ENCODE data around the gene MEX3B. TPM values are rescaled to one million over a fixed set of nuclear protein-coding genes. Genes with fewer than 3 reads are reported as not detected.
"Not testable (repeated sequence)": the region's sequence is repeated elsewhere in the genome, so short reads cannot be mapped to it uniquely, and the experiment has no call there.

The MEX3B gene
- total RNA-seq, 1 donor from 2014 or later: 1.8 TPM

DNA sequence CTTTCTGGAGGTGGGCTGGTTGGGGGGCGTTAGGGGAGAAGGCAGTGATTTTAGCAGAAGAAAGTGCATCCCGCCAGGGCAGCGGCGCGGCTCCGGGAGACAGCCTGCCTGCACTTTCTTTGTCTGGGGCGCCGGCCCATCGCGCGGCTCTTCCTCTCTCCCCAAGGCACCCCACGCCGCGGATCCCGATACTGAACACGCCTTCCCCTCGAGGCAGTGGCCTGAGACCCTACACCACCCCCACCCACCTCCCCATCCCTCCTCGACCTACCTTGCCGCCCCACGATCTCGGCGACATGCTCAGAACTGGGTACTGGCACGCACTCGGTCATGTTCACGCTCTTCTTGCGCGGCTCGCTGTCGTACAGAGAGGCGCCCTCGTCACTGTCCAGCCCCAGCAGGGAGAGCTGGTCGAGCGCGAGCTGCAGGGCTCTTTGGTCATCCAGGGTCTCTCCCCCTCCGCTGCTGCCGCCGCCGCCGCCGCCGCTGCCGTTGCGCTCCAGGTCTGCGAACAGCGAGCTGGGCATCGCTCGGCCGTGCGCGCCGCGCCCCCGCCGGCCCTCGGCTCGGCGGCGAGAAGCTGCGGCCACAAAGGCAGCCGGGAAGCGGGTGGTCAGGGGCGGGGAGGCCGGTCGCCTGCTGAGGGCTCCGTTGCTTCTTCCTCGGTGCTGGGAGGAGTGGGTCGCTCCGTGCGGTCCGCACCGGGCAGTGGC is 483 bp downstream of the MEX3B start:
- intact Hi-C loops (cut with micrococcal nuclease): loop anchor here (5.0 to 10.0 kb wide), 4 partner anchors 563 to 1053 kb away; no protein-coding TSS in a partner anchor

DNA sequence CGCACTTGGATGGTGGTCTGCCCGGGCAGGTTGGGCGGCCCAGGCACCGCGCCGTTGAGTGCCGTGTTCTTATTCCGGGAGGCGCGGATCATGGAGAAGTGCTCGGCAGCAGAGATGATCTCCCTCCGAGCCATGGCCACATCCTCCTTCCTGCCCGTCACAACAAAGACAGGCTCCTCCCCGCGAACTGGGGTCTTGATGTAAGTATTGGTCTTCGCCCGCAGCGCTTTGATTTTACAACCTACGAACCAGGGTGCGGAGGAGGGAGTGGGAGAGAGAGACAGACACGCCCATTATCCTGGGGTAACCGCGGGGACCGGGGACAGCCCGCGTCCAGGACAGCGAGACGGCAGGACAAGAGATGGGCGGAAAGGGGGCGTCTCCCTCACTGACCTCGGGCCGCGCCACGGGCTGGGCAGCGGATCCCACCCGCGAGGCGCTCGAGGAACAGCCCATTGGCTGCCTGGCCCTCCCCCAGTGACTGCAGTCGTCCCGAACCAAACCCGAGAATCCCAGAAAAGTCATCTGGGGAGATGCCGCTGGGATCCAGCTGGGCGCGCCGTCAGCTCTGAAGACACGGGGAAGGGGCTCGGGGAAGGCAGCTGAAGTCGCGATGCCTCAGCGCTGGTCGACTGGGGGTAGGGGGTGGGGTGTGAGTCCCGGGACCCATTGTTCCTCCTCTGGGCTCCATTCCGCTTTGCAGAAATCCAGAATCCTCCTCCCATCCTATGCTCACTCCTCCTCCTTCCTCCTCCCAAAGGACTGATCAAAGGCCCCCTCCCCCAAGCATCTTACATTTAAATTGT is 1.2 kb downstream of the MEX3B start:
- Mint-ChIP-seq H3K36me3 (ENCODE audit: low read depth) (no peaks in the 10 kb centered on the region), H3K4me1 (ENCODE audit: low read depth) (peaks cover 7% of the 10 kb centered on the region), H3K4me3 (ENCODE audit: low read depth) (peak overlapping the region; percentile 83), H3K27me3 (ENCODE audit: low read depth) (peaks cover 29% of the 10 kb centered on the region), H3K9me3 (no peaks in the 10 kb centered on the region), H3K27ac (no peak overlapping the region)
- DNase-seq (ENCODE audit: low spot score): peak; percentile 29
- intact Hi-C loops (cut with micrococcal nuclease): loop anchor here (5.0 to 10.0 kb wide), 4 partner anchors 562 to 1052 kb away; no protein-coding TSS in a partner anchor

More for the DNA sequence above, 483 bp downstream of the MEX3B start:
- Mint-ChIP-seq H3K9me3 (no peaks in the 10 kb centered on the region), H3K36me3 (ENCODE audit: low read depth) (no peaks in the 10 kb centered on the region), H3K27ac (no peak overlapping the region), H3K27me3 (ENCODE audit: low read depth) (peaks cover 35% of the 10 kb centered on the region), H3K4me1 (ENCODE audit: low read depth) (peaks cover 7% of the 10 kb centered on the region), H3K4me3 (ENCODE audit: low read depth) (peak overlapping the region; percentile 83)
- no peak for DNase-seq (ENCODE audit: low spot score)

- intact Hi-C loops (cut with micrococcal nuclease): loop anchor here (10.0 kb wide), 1 partner anchor 629 kb away; no protein-coding TSS in a partner anchor
- H3K4me1 Mint-ChIP-seq (ENCODE audit: low read depth): peaks cover 7% of the 10 kb centered on the region
Observed at GRCh38 chr15:82043796-82044372, 1.9 kb downstream of the MEX3B start.

DNA sequence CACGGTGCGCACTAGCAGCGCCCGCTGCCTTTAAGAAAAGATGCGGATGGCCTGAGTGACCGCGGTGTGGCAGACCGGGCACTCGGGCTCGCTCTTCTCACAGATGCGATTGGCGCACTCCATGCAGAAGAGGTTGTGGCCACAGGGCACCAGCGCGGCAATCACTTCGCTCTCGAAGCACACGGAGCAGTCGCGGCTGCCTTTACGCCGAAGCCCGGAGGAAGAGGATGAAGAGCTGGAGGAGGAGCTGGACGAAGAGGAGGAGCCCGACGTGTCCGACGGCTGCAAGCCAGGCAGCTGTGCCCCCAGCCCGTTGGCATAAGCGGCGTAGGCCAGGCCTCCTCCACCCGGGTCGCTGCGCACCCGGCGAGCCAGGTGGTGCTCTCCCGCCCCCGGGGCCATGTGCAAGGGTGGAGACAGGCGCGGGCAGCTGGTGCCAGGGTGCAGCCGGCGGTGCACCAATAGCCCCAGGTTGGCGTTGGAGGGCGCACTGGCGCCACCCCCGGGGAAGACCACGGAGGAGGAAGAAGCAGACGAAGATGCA is 2.6 kb downstream of the MEX3B start:
- Mint-ChIP-seq H3K36me3 (ENCODE audit: low read depth) (no peaks in the 10 kb centered on the region), H3K4me3 (ENCODE audit: low read depth) (peak overlapping the region; percentile 53), H3K27me3 (ENCODE audit: low read depth) (peaks cover 18% of the 10 kb centered on the region), H3K9me3 (no peaks in the 10 kb centered on the region), H3K4me1 (ENCODE audit: low read depth) (peaks cover 7% of the 10 kb centered on the region), H3K27ac (no peak overlapping the region)
- intact Hi-C loops (cut with micrococcal nuclease): loop anchor here (10.0 kb wide), 1 partner anchor 628 kb away; no protein-coding TSS in a partner anchor
- no peak for DNase-seq (ENCODE audit: low spot score)

More at GRCh38 chr15:82043796-82044372, 1.9 kb downstream of the MEX3B start:
- Mint-ChIP-seq H3K36me3 (ENCODE audit: low read depth) (no peaks in the 10 kb centered on the region), H3K27me3 (ENCODE audit: low read depth) (peaks cover 23% of the 10 kb centered on the region), H3K27ac (no peak overlapping the region), H3K4me3 (ENCODE audit: low read depth) (peak overlapping the region; percentile 83), H3K9me3 (no peaks in the 10 kb centered on the region)
- no peak for DNase-seq (ENCODE audit: low spot score)

- H3K4me3 Mint-ChIP-seq (ENCODE audit: low read depth): no peak overlapping the region
- no peak overlapping the region for H3K27ac Mint-ChIP-seq
- peaks cover 9% of the 10 kb centered on the region for H3K27me3 Mint-ChIP-seq (ENCODE audit: low read depth)
- no peaks in the 10 kb centered on the region for H3K36me3 Mint-ChIP-seq (ENCODE audit: low read depth)
- H3K9me3 Mint-ChIP-seq: no peaks in the 10 kb centered on the region
- DNase-seq (ENCODE audit: low spot score): no peak
- peaks cover 2% of the 10 kb centered on the region for H3K4me1 Mint-ChIP-seq (ENCODE audit: low read depth)
- intact Hi-C loops (cut with micrococcal nuclease): loop anchor here (10.0 kb wide), 1 partner anchor 626 kb away; no protein-coding TSS in a partner anchor
Observed at GRCh38 chr15:82040862-82041261, 5.0 kb downstream of the MEX3B start.

DNA sequence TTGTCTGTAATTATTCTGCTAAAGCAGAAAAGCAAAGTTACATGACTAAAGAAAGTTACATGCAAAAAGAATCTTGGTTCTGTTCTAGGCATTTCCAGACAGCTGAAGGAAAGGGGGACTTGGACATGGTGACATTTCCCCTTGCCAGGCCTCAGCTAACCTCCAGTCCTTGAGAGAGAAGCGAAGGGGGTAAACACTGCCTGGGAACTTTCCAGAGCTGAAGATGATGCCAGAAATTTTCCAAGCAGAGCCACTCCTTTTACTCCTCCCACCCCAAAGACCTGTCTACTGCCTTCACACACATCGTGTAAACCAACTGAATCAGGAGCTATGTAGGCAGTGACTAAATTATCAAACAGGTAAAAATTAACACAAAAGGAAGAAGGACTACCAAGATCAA is 5.4 kb downstream of the MEX3B start:
- Mint-ChIP-seq H3K4me1 (ENCODE audit: low read depth) (peaks cover 2% of the 10 kb centered on the region), H3K36me3 (ENCODE audit: low read depth) (no peaks in the 10 kb centered on the region), H3K27ac (no peak overlapping the region), H3K27me3 (ENCODE audit: low read depth) (peaks cover 9% of the 10 kb centered on the region), H3K9me3 (no peaks in the 10 kb centered on the region), H3K4me3 (ENCODE audit: low read depth) (no peak overlapping the region)
- DNase-seq (ENCODE audit: low spot score): no peak
- intact Hi-C loops (cut with micrococcal nuclease): loop anchor here (10.0 kb wide), 1 partner anchor 626 kb away; no protein-coding TSS in a partner anchor

DNA sequence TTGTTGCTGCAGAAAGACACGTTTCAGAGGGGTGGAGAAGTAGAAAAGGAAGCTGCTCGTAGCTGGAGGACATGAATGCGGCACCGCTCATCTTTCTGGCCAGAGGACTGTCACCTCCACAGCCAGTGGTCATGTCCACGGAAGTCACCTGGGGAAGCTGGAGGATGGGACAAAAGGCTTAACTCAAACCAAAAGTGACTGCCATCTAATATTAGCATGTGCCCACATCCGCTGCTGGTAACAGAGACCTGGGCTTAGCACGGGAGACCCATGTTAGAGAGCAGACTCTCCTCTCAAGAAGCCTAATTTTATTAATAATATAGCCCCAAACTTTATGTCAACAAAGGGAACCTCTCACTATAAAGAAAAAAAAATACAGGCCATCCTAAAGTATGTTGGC is 5.9 kb downstream of the MEX3B start:
- Mint-ChIP-seq H3K27me3 (ENCODE audit: low read depth) (peaks cover 8% of the 10 kb centered on the region), H3K9me3 (no peaks in the 10 kb centered on the region), H3K36me3 (ENCODE audit: low read depth) (no peaks in the 10 kb centered on the region), H3K4me1 (ENCODE audit: low read depth) (no peaks in the 10 kb centered on the region), H3K4me3 (ENCODE audit: low read depth) (no peak overlapping the region), H3K27ac (no peak overlapping the region)
- DNase-seq (ENCODE audit: low spot score): no peak
- intact Hi-C loops (cut with micrococcal nuclease): loop anchor here (10.0 kb wide), 1 partner anchor 625 kb away; no protein-coding TSS in a partner anchor

- intact Hi-C loops (cut with micrococcal nuclease): no loop called here
- Mint-ChIP-seq H3K4me1 (ENCODE audit: low read depth) (no peaks in the 10 kb centered on the region), H3K4me3 (ENCODE audit: low read depth) (no peak overlapping the region), H3K36me3 (ENCODE audit: low read depth) (no peaks in the 10 kb centered on the region), H3K27me3 (ENCODE audit: low read depth) (peaks cover 4% of the 10 kb centered on the region), H3K9me3 (no peaks in the 10 kb centered on the region), H3K27ac (no peak overlapping the region)
- DNase-seq (ENCODE audit: low spot score): no peak
Observed at GRCh38 chr15:82036461-82036860, 9.4 kb downstream of the MEX3B start.

DNA sequence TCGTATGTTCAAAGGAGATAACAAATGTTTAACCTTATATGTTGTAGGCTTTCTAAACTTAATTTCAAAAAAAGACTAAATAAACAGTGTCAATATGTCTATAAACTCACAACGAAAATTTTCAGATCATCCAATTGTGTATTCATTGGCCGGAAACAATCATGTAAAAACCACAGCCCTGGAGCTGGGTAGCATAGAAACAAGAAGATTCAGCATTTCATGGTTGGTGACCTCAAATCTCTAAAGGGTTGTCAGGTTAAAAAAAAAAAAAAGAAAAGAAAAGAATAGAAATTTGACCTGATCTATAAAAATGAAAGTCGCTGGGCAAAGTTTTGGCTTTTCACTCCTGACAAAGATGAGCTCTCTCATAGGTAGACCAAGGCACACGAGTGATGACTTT is 13.9 kb downstream of the MEX3B start:
- no peaks in the 10 kb centered on the region for H3K4me1 Mint-ChIP-seq (ENCODE audit: low read depth)
- no peak overlapping the region for H3K27ac Mint-ChIP-seq
- no peaks in the 10 kb centered on the region for H3K36me3 Mint-ChIP-seq (ENCODE audit: low read depth)
- no peak for DNase-seq (ENCODE audit: low spot score)
- intact Hi-C loops (cut with micrococcal nuclease): no loop called here
- peaks cover 2% of the 10 kb centered on the region for H3K27me3 Mint-ChIP-seq (ENCODE audit: low read depth)
- H3K4me3 Mint-ChIP-seq (ENCODE audit: low read depth): no peak overlapping the region
- H3K9me3 Mint-ChIP-seq: no peaks in the 10 kb centered on the region

DNA sequence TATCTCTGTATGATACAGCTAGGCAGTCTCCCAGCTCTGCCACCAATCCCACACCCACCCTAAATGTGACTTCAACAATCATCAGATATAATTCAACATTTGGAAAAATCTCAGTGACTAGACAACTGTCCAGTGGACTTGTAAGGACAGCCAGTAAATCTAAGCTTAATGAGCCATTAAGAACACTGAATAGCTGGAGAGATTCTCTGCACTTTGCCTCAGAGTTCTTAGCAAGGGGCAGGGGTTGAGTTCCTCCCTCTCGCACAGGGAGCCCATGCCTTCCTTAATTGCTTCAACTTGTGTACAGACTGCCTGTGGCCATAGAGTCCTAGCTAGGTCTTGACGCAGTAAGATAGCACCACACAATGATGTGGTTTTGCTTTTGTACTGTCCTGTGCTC is 15.6 kb downstream of the MEX3B start:
- intact Hi-C loops (cut with micrococcal nuclease): no loop called here
- Mint-ChIP-seq H3K4me1 (ENCODE audit: low read depth) (no peaks in the 10 kb centered on the region), H3K9me3 (no peaks in the 10 kb centered on the region), H3K4me3 (ENCODE audit: low read depth) (no peak overlapping the region), H3K36me3 (ENCODE audit: low read depth) (no peaks in the 10 kb centered on the region), H3K27me3 (ENCODE audit: low read depth) (peaks cover 2% of the 10 kb centered on the region), H3K27ac (no peak overlapping the region)
- DNase-seq (ENCODE audit: low spot score): no peak

GRCh38 chr15:82028163-82028562 is 17.7 kb downstream of the MEX3B start:
- H3K36me3 Mint-ChIP-seq (ENCODE audit: low read depth); DNase-seq (ENCODE audit: low spot score); H3K27ac Mint-ChIP-seq; intact Hi-C loops (cut with micrococcal nuclease); H3K4me3 Mint-ChIP-seq (ENCODE audit: low read depth); H3K4me1 Mint-ChIP-seq (ENCODE audit: low read depth); H3K9me3 Mint-ChIP-seq; H3K27me3 Mint-ChIP-seq (ENCODE audit: low read depth): not testable (repeated sequence)

GRCh38 chr15:82021992-82022391 is 23.8 kb downstream of the MEX3B start:
- H3K4me1 Mint-ChIP-seq (ENCODE audit: low read depth): no peaks in the 10 kb centered on the region
- no peak overlapping the region for H3K27ac Mint-ChIP-seq
- no peak for DNase-seq (ENCODE audit: low spot score)
- intact Hi-C loops (cut with micrococcal nuclease): no loop called here
- no peak overlapping the region for H3K4me3 Mint-ChIP-seq (ENCODE audit: low read depth)
- H3K27me3 Mint-ChIP-seq (ENCODE audit: low read depth): peaks cover 9% of the 10 kb centered on the region
- H3K9me3 Mint-ChIP-seq: no peaks in the 10 kb centered on the region
- no peaks in the 10 kb centered on the region for H3K36me3 Mint-ChIP-seq (ENCODE audit: low read depth)

All from activated T-helper 2 cell treated with anti-CD3 and anti-CD28 coated beads, Interferon-gamma antibody, Interleukin-2, Interleukin-4, amounts not matched to agents 10 μg/mL and 5 μg/mL and 100 μg/mL, durations not matched to agents 14 hours and 24 hours and 36 hours (primary cell).